ENCODE measurements around the gene AADAT.

DNA sequence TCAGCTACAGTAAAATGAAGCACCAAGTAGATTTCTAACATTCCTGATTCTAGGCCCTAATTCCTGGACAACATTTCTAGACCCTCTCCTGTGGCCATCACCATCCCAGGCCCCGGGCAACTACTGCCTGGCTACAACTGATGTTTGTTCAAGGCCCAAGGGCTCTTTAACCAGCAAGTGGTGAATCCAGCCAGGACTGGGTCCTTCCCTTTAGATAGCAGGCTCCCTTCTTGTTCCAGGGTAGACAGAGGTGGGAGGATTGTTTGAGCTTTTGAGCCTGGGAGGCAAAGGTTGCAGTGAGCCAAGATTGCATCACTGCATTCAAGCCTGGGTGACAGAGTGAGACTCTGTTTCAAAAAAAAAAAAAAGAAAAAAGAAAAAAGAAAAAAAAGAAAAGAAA lies 12.7 kb upstream of the AADAT start:
- no peak for TF ChIP-seq POLR2AphosphoS5 (IDR thresholded peaks at IDR 0.05)
- TF ChIP-seq, protein P1, sequence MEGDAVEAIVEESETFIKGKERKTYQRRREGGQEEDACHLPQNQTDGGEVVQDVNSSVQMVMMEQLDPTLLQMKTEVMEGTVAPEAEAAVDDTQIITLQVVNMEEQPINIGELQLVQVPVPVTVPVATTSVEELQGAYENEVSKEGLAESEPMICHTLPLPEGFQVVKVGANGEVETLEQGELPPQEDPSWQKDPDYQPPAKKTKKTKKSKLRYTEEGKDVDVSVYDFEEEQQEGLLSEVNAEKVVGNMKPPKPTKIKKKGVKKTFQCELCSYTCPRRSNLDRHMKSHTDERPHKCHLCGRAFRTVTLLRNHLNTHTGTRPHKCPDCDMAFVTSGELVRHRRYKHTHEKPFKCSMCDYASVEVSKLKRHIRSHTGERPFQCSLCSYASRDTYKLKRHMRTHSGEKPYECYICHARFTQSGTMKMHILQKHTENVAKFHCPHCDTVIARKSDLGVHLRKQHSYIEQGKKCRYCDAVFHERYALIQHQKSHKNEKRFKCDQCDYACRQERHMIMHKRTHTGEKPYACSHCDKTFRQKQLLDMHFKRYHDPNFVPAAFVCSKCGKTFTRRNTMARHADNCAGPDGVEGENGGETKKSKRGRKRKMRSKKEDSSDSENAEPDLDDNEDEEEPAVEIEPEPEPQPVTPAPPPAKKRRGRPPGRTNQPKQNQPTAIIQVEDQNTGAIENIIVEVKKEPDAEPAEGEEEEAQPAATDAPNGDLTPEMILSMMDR (IDR thresholded peaks at IDR 0.05): no peak
